Retina (tissue), 1 donor: ENCODE data around the gene AP2A2.

Source experiments
- DNase-seq: peaks from one replicate; pipeline ENCODE4 v3.0.0-alpha.2; 2016

AP2A2 gene

DNA sequence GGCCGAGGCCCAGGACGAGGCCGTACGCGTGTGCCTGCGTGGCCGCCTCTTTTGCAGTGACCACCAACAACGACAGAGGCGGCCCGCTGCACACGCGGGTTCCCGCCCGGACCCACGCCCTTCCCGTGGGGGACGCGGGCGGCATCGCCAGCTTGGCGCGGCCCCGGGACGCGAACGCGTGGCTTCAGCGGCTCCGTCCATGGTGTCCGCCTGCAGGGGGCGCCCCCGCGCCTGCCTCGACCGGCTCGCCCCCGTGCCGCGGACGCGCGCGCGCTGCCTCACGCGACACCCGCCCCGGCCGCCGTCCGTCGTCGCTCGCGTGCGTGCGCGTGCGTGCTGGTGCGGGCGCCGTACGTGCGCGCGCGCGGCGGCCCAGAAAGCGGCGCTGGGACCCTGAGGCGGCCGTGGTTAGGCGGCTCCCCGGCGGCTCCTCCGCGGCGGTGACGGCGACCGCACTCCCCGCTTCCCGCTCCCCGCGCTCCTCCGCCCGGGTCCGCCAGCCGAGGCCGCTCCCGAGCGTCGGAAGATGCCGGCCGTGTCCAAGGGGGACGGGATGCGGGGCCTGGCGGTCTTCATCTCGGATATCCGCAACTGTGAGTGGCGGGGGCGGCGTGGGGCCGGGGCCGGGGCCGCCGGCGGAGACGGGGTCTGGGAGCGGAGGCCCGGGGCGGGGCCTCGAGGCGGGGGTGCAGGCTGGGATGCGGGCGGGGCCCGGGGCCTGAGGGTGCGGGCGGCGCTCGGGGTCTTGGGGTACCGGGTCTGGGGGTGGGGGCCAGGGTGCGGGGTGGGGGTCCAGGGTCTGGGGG lies at the start of gene AP2A2:
Gene AP2A2 (plus strand): TSS at position 375 of the 806 bp plus-strand sequence. CDS start 152 bp downstream, at position 527.
- DNase-seq = peak; percentile 89

- no peak for DNase-seq
These were observed 49.1 kb upstream of the AP2A2 start for GRCh38 chr11:876545-876944.

DNA sequence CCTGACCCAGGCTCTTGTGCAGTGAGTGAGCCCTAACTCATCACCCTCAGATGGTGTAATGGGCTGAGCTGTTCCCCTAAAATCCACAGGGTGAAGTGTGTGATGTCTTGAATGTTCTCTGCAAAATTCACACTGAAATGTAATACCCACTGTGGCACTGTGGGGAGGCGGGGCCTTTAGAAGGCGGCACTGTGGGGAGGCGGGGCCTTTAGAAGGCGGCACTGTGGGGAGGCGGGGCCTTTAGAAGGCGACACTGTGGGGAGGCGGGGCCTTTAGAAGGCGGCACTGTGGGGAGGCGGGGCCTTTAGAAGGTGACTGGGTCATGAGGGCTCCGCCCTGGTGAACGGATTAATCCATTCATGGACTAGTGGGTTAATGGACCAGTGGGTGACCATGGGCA lies 48.1 kb upstream of the AP2A2 start:
- no peak for DNase-seq

DNA sequence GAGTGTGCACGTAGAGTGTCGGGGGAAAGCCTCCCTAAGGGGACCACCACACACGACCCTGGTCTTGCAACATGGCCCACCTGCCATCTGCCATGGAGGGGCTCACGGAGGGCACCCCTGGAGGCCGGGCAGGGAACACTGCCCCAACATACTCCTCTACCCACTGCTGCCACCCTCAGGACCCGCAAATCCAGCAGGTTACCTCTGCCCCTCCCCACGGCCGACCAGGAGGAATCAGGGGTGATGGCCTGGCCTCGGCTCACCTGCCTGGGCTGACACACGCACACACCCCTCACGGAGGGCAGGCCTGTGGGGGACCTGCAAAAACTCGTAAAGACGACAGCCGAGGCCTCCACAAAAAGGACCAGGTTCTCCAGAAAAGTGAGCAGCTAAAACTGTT lies 45.2 kb upstream of the AP2A2 start:
- DNase-seq = no peak

DNA sequence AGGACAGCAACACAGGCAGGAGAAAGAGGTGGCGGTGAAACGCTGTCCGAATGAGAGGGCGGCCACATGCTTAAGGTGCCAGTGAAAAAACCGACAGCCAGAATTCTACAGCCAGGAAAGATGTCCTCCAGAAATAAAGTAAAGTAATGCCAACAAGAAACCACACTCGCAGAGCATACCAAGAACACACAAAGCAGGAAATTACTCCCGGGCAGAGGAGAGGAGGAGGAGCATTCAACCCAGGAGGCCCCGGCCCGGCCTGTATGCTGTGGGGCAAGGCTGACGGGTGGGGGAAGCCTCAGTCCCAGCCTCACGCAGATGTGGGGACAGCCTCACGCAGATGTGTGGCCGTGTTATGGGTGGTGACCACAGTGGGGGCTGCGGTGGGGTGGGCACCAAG lies 43.1 kb upstream of the AP2A2 start:
- no peak for DNase-seq

DNA sequence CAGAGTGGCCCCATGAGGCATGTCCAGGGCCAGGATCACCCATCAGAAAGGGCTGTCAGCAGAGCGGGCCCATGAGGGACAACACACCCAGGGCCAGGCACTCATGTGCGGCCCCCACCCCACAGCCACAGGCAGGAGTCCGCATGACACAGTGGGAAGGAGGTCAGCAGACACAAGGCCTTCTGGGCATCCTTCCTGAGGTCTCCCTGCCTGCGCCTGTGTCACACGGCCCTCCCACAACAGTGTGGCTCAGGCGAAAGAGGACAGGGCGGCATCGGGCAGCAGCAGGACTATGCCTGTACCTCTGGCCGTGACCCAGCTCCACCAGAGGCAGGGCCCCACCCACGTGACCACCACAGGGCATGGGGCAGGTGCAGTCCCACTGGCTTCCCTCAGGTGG lies 42.1 kb upstream of the AP2A2 start:
- no peak for DNase-seq

DNA sequence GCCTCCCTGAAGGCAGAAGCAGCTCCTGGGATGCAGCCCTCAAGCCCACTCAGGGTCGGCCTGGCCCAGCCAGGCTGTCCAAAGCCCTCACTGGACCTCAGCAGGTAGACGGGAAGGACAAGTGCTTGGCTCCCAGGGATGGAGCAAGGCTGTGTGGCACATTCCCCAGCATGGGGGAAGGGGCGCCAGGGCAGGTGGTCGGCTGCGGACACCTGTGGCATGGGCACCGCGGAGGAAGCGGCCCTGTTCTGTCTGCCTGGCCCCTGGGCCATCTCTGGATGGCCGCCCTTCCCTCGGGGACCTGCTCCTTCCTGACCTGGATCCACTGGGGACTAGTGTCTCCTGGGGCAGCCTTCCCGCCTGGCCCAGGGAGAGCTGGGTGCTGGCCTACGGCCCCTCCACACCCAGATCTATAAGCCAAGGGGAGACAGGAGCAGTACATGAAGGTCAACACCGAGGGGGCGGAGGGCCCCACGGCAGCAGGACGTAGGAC lies 41.0 kb upstream of the AP2A2 start:
- DNase-seq = no peak

GRCh38 chr11:886568-886967 lies 39.1 kb upstream of the AP2A2 start:
- no peak for DNase-seq

GRCh38 chr11:887589-887988 lies 38.1 kb upstream of the AP2A2 start:
- no peak for DNase-seq

GRCh38 chr11:888310-889212 lies 37.1 kb upstream of the AP2A2 start:
- no peak for DNase-seq

DNA sequence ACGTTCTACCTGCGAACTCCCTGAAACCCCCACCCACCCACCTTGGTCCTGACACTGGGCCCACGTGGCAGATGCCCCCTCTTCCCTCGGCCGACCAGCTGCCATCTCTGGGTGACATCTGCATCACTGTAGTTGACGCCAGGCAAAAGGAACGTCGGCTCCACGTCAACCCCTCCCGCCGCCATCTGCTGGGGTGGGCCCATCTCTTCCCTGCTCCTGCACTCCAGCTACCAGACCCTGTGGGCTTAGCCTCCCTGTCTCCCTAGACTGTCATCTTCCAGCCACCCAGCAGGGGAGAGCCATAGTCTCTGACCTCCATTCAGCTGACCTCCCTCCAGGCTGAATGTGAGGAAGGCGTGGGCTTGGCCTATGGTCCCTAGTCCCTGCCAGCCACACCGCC lies 36.4 kb upstream of the AP2A2 start:
- DNase-seq = no peak

GRCh38 chr11:889687-890475 lies 35.8 kb upstream of the AP2A2 start:
- no peak for DNase-seq

GRCh38 chr11:890794-891540 lies 34.7 kb upstream of the AP2A2 start:
- DNase-seq = peak; percentile 44

DNA sequence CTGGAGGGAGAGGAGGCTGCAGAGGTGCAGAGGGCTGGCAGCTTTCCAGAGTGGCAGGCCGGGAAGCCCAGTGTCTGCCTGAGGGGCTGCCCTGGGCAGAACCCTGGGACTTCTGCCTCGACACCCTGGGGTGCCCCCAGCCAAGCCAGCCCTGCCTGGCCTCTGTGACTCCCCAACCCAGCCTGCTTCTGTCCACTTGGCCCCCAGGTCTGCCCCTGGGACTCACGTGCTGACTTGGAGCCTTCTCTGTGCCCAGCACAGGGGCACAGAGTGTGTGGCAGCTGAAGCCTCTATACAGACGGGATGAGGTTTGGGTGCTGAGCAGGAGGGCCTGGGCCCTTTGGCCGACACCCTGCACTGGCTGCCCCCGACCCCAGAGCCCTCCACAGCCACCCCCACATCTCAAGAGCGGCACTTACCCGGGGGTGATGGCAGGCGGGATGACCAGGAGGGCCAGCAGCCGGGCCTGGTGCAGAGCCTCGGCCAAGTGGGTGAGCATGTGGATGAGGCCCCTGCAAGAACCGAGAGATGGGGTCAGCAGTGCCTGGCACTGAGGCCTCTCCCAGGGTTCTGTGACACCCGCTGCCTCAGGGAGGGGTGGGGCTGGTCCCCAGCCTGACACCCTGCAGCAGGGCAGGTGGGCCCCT lies 32.5 kb upstream of the AP2A2 start:
- no peak for DNase-seq

DNA sequence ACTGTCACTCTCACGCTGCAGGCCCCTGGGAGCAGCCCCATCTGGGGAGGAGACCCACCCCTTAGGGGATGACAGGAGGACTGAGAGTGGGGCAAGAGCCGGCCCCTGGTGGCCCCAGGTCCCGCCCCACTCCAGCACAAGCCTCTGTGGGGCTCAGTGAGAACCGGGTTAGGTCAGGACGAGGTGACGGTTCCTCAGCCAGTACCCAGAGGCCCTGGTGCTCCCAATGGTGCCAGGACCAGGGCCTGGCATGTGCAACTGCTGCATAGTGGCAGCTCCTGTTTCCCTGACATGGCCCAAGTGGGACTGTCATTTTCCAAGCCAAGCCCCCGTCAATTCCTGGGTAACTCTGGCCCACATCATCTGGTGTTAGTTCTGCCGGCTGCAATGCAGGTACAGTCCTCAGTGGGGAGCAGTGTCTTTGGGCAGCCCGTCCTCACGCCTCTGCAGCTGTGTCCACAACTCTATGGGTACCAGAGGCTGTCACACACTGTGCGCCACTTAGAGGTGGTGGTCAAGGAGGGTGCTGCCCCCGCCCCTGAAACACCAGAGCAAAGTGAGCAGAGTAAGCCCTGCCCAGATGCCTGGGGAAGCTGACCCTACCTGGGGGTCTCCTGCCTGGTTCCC lies 31.0 kb upstream of the AP2A2 start:
- no peak for DNase-seq

- no peak for DNase-seq
These were observed 30.1 kb upstream of the AP2A2 start for GRCh38 chr11:895331-896110.

GRCh38 chr11:897253-898142 lies 28.2 kb upstream of the AP2A2 start:
- DNase-seq = no peak

GRCh38 chr11:898143-898511 lies 27.5 kb upstream of the AP2A2 start:
- peak; percentile 51 for DNase-seq

DNA sequence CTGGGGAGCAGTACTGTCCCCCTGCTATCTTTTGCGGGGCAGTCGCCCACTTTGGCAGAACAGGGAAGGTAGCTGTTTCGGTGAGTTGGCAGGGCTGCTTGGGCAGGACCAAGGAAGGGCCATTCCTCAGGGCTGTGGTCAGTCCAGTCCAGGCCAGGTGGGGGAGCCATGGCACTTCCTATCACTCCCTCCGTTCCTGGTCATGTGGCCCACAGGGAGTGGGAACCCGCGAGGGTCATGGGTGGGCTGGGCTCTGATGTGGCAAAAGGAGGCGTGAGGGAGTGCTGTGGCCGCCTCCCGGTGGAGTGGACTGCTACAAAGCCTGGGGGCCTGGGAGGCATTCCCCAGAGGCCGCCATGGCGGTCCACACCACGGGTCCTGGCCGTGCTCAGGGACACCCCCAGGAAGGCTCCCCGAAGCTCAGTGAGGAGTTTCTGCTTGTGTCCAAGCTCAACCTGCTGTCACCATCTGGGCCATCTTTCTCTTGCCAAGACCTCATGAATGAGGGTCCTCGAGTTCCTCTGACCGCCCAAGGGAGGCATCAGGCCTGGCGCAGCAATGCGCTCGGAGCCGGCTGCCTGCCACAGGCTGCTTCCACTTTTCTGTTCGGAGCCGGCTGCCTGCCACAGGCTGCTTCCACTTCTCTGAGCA lies 27.0 kb upstream of the AP2A2 start:
- DNase-seq = peak; percentile 32
